Bronchial epithelial cell (primary cell): ENCODE data around the gene KRT72. TPM values are rescaled to one million over a fixed set of nuclear protein-coding genes. Genes with fewer than 3 reads are reported as not detected.

Experiments used
- DNase-seq: peaks from one replicate; pipeline ENCODE4 v3.0.0-alpha.2; 2010; ENCODE audit warnings: low read depth
- FAIRE-seq: peaks from 2 replicates; lab custom pipeline; 2011; peaks lifted over from hg19 to GRCh38; lab: Jason Lieb, UNC
- H3K27me3 ChIP-seq: 2 replicates; pipeline ENCODE4 v1.5.1; 2011; ENCODE audit warnings: low read length; ENCODE audit not compliant: control insufficient read depth, insufficient read depth
- H3K36me3 ChIP-seq: 2 replicates; pipeline ENCODE4 v1.5.1; 2011; ENCODE audit warnings: low read length; ENCODE audit not compliant: control insufficient read depth, insufficient read depth
- H3K4me3 ChIP-seq: 2 replicates; pipeline ENCODE4 v1.5.1; 2011; ENCODE audit warnings: mild to moderate bottlenecking, low read depth, low read length, control low read depth
- CTCF ChIP-seq: IDR thresholded peaks from 2 replicates; pipeline ENCODE4 v1.5.1; 2011; ENCODE audit warnings: mild to moderate bottlenecking, moderate library complexity, low read length, control low read depth, inconsistent platforms; ENCODE audit not compliant: insufficient read depth, severe bottlenecking
- total RNA-seq: library from RNA; depleted of rRNA; stranded (reverse); fragments of >200 nt; gene quantifications from 2 replicates; pipeline ENCODE4 v1.2.1, GENCODE V29; 2014

KRT72 gene
- total RNA-seq, 1 donor from 2014 or later = not detected

GRCh38 chr12:52568111-52568510, 33.2 kb downstream of the KRT72 start:
- FAIRE-seq = no peak

GRCh38 chr12:52566847-52567291, 34.4 kb downstream of the KRT72 start:
- no peak overlapping the region for H3K4me3 ChIP-seq
- DNase-seq (no peak), FAIRE-seq (peak; percentile 83)
- no peaks in the 10 kb centered on the region for H3K36me3 ChIP-seq
- no peak for TF ChIP-seq CTCF
- peaks cover 3% of the 10 kb centered on the region for H3K27me3 ChIP-seq

More at GRCh38 chr12:52568111-52568510, 33.2 kb downstream of the KRT72 start:
- no peak for TF ChIP-seq CTCF
- peaks cover 3% of the 10 kb centered on the region for H3K27me3 ChIP-seq
- no peak for DNase-seq
- no peak overlapping the region for H3K4me3 ChIP-seq
- no peaks in the 10 kb centered on the region for H3K36me3 ChIP-seq

- Histone ChIP-seq H3K4me3 (no peak overlapping the region), H3K36me3 (no peaks in the 10 kb centered on the region), H3K27me3 (peaks cover 3% of the 10 kb centered on the region)
- FAIRE-seq (peak; percentile 86), DNase-seq (no peak)
- TF ChIP-seq CTCF = no peak
These were observed 36.7 kb downstream of the KRT72 start for GRCh38 chr12:52564582-52564981.

- Histone ChIP-seq H3K27me3 (peaks cover 3% of the 10 kb centered on the region), H3K4me3 (no peak overlapping the region), H3K36me3 (no peaks in the 10 kb centered on the region)
- FAIRE-seq (no peak), DNase-seq (no peak)
- TF ChIP-seq CTCF = peak; percentile 48
These were observed 39.3 kb downstream of the KRT72 start for GRCh38 chr12:52561880-52562449.

- peaks cover 3% of the 10 kb centered on the region for H3K27me3 ChIP-seq
- FAIRE-seq (no peak), DNase-seq (no peak)
- H3K4me3 ChIP-seq = no peak overlapping the region
- TF ChIP-seq CTCF = no peak
- H3K36me3 ChIP-seq = no peaks in the 10 kb centered on the region
These were observed 41.3 kb downstream of the KRT72 start for GRCh38 chr12:52559979-52560378.
